Effector memory CD4-positive, alpha-beta T cell (primary cell): ENCODE results near the gene AADAT.
"Not testable (repeated sequence)": the region's sequence is repeated elsewhere in the genome, so short reads cannot be mapped to it uniquely, and the experiment has no call there.

ENCODE experiments used
- DNase-seq, 3 donors: peaks; one replicate each; pipeline ENCODE4 v3.0.0-alpha.2; 2020
- H3K27ac ChIP-seq: 2 replicates; pipeline ENCODE4 v1.7.0; 2013; ENCODE audit warnings: mild to moderate bottlenecking, low read length, moderate library complexity; ENCODE audit not compliant: insufficient read depth, poor library complexity, severe bottlenecking
- H3K27me3 ChIP-seq: replicated peaks from 2 replicates; pipeline ENCODE4 v1.7.0; 2013; ENCODE audit warnings: mild to moderate bottlenecking, low read length; ENCODE audit not compliant: insufficient read depth, control insufficient read depth, poor library complexity, severe bottlenecking
- H3K36me3 ChIP-seq: 2 replicates; pipeline ENCODE4 v1.7.0; 2013; ENCODE audit warnings: mild to moderate bottlenecking, low read length, moderate library complexity; ENCODE audit not compliant: control insufficient read depth, insufficient read depth
- H3K4me1 ChIP-seq: 2 replicates; pipeline ENCODE4 v1.7.0; 2013; ENCODE audit warnings: low read length, mild to moderate bottlenecking; ENCODE audit not compliant: control insufficient read depth, insufficient read depth, poor library complexity, severe bottlenecking
- H3K4me3 ChIP-seq: 2 replicates; pipeline ENCODE4 v1.7.0; 2013; ENCODE audit warnings: low read length, low read depth, mild to moderate bottlenecking; ENCODE audit not compliant: insufficient read depth, poor library complexity, severe bottlenecking
- H3K9me3 ChIP-seq: 2 replicates; pipeline ENCODE4 v1.7.0; 2013; ENCODE audit warnings: mild to moderate bottlenecking, low read length, moderate library complexity; ENCODE audit not compliant: control insufficient read depth

The AADAT gene

GRCh38 chr4:170114183-170114582 lies 24.4 kb upstream of the AADAT start:
- H3K9me3 ChIP-seq, H3K4me3 ChIP-seq: not testable (repeated sequence)

GRCh38 chr4:170111546-170111945 lies 21.8 kb upstream of the AADAT start:
- Histone ChIP-seq H3K9me3 (no peaks in the 10 kb centered on the region), H3K4me1 (no peaks in the 10 kb centered on the region), H3K27me3 (no peaks in the 10 kb centered on the region)

More at GRCh38 chr4:170114183-170114582, 24.4 kb upstream of the AADAT start:
- H3K4me1 ChIP-seq, H3K36me3 ChIP-seq, H3K27ac ChIP-seq, H3K27me3 ChIP-seq, DNase-seq: not testable (repeated sequence)

GRCh38 chr4:170111085-170111484 lies 21.3 kb upstream of the AADAT start:
- no peaks in the 10 kb centered on the region for H3K27me3 ChIP-seq

More at GRCh38 chr4:170111546-170111945, 21.8 kb upstream of the AADAT start:
- no peak overlapping the region for H3K27ac ChIP-seq
- H3K4me3 ChIP-seq: no peak overlapping the region
- no peaks in the 10 kb centered on the region for H3K36me3 ChIP-seq
- DNase-seq: no peak

GRCh38 chr4:170110285-170110672 lies 20.5 kb upstream of the AADAT start:
- no peaks in the 10 kb centered on the region for H3K36me3 ChIP-seq
- no peak overlapping the region for H3K27ac ChIP-seq
- H3K4me3 ChIP-seq: no peak overlapping the region
- H3K9me3 ChIP-seq: no peaks in the 10 kb centered on the region
- no peaks in the 10 kb centered on the region for H3K27me3 ChIP-seq
- no peak for DNase-seq
- no peaks in the 10 kb centered on the region for H3K4me1 ChIP-seq

More at GRCh38 chr4:170111085-170111484, 21.3 kb upstream of the AADAT start:
- Histone ChIP-seq H3K36me3 (no peaks in the 10 kb centered on the region), H3K9me3 (no peaks in the 10 kb centered on the region), H3K4me3 (no peak overlapping the region), H3K4me1 (no peaks in the 10 kb centered on the region), H3K27ac (no peak overlapping the region)
- DNase-seq: no peak

GRCh38 chr4:170109586-170110284 lies 20.0 kb upstream of the AADAT start:
- Histone ChIP-seq H3K4me3 (no peak overlapping the region), H3K27me3 (no peaks in the 10 kb centered on the region), H3K36me3 (no peaks in the 10 kb centered on the region), H3K27ac (no peak overlapping the region), H3K9me3 (no peaks in the 10 kb centered on the region), H3K4me1 (no peaks in the 10 kb centered on the region)
- no peak for DNase-seq

GRCh38 chr4:170106900-170107299 lies 17.1 kb upstream of the AADAT start:
- no peak for DNase-seq
- H3K9me3 ChIP-seq: no peaks in the 10 kb centered on the region

GRCh38 chr4:170102426-170102825 lies 12.7 kb upstream of the AADAT start:
- no peaks in the 10 kb centered on the region for H3K36me3 ChIP-seq
- H3K27me3 ChIP-seq: no peaks in the 10 kb centered on the region
- H3K27ac ChIP-seq: no peak overlapping the region
- no peaks in the 10 kb centered on the region for H3K4me1 ChIP-seq
- no peak overlapping the region for H3K4me3 ChIP-seq
- H3K9me3 ChIP-seq: no peaks in the 10 kb centered on the region
- no peak for DNase-seq

More at GRCh38 chr4:170106900-170107299, 17.1 kb upstream of the AADAT start:
- Histone ChIP-seq H3K36me3 (no peaks in the 10 kb centered on the region), H3K4me1 (no peaks in the 10 kb centered on the region), H3K27ac (no peak overlapping the region), H3K27me3 (no peaks in the 10 kb centered on the region), H3K4me3 (no peak overlapping the region)

- H3K36me3 ChIP-seq, DNase-seq, H3K4me3 ChIP-seq, H3K27me3 ChIP-seq, H3K9me3 ChIP-seq, H3K27ac ChIP-seq, H3K4me1 ChIP-seq: not testable (repeated sequence)
These were observed 8.4 kb upstream of the AADAT start for GRCh38 chr4:170098171-170098570.

- Histone ChIP-seq H3K27ac (no peak overlapping the region), H3K4me3 (no peak overlapping the region), H3K36me3 (no peaks in the 10 kb centered on the region), H3K9me3 (no peaks in the 10 kb centered on the region), H3K27me3 (no peaks in the 10 kb centered on the region), H3K4me1 (no peaks in the 10 kb centered on the region)
- DNase-seq: no peak
These were observed 7.9 kb upstream of the AADAT start for GRCh38 chr4:170097681-170098080.

- H3K9me3 ChIP-seq: no peaks in the 10 kb centered on the region
- H3K36me3 ChIP-seq: no peaks in the 10 kb centered on the region
- no peak for DNase-seq
- no peaks in the 10 kb centered on the region for H3K4me1 ChIP-seq
- peaks cover 9% of the 10 kb centered on the region for H3K27me3 ChIP-seq
- H3K4me3 ChIP-seq: no peak overlapping the region
- no peak overlapping the region for H3K27ac ChIP-seq
These were observed 4.3 kb upstream of the AADAT start for GRCh38 chr4:170093973-170094535.
